Epithelial cell of proximal tubule (primary cell): ENCODE data around the gene PGBD1. TPM values are rescaled to one million over a fixed set of nuclear protein-coding genes. Genes with fewer than 3 reads are reported as not detected.
"Not testable (repeated sequence)": the region's sequence is repeated elsewhere in the genome, so short reads cannot be mapped to it uniquely, and the experiment has no call there.

Source experiments
- DNase-seq: peaks from one replicate; pipeline ENCODE4 v3.0.0-alpha.2; 2011; ENCODE audit warnings: low read depth
- H3K4me3 ChIP-seq: 2 replicates; pipeline ENCODE4 v1.5.1; 2011; ENCODE audit warnings: low read depth, mild to moderate bottlenecking, low read length
- CTCF ChIP-seq: conservative IDR thresholded peaks from 2 replicates; pipeline ENCODE4 v1.5.1; 2012; ENCODE audit warnings: low read depth, mild to moderate bottlenecking, low read length
- total RNA-seq: library from RNA; depleted of rRNA; stranded (reverse); fragments of >200 nt; gene quantifications from 2 replicates; pipeline ENCODE4 v1.2.3, GENCODE V29; 2015

PGBD1 gene
- total RNA-seq, 1 donor from 2014 or later: 5.2 TPM

DNA sequence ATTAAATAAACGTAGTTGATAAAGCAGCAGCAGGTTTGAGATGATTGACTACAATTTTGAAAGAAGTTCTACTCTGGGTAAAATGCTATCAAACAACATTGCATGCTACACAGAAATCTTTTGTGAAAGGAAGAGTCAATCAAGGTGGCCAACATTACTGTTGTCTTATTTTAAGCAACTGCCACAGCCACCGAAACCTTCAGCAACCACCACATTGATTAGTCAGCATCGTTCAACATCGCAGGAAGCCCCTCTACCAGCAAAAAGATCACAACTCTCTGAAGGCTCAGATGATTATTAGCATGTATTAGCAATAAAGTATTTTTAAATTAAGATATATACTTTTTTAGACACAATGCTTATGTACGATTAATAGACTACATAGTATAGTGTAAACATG is 14.0 kb downstream of the PGBD1 start:
- no peak for TF ChIP-seq CTCF

DNA sequence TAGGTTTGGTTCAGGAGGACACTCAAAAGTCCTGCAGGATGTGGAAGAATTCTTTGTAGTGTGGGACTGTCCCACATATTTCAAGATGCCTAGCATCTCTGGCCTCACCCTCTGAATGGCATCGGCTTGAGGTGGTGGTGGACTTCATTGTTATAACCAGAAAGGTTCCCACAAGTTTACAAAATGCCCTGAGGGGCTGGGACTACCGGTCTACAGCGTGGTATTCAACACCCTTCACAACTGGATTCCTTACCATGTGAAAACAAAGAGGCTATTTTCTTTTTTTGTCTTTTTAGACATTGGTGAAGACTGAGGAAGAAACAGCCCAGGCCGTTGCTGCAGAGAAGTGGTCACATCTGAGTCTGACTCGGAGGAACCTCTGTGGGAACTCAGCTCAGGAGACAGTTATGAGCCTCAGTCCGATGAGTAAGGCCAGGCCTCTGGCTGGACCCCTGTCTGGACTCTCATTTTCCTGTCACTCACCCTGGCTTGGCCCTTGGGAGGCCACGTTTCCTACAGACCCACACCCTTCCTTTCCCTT is 15.2 kb downstream of the PGBD1 start:
- no peak overlapping the region for H3K4me3 ChIP-seq
- TF ChIP-seq CTCF: no peak
- no peak for DNase-seq

More for the DNA sequence above, 14.0 kb downstream of the PGBD1 start:
- H3K4me3 ChIP-seq: no peak overlapping the region
- no peak for DNase-seq

GRCh38 chr6:28303570-28303969 is 22.2 kb downstream of the PGBD1 start:
- no peak for TF ChIP-seq CTCF
- H3K4me3 ChIP-seq: no peak overlapping the region

DNA sequence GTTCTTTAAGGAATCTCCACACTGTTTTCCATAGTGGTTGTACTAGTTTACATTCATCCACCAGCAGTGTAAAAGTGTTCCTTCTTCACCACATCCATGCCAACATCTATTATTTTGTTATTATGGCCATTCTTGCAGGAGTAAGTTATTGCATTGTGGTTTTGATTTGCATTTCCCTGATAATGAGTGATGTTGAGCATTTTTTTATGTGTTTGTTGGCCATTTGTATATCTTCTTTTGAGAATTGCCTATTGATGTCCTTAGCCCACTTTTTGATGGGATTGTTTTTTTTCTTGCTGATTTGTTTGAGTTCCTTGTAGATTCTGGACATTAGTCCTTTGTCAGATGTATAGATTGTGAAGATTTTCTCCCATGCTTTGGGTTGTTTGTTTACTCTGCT is 25.0 kb downstream of the PGBD1 start:
- not testable (repeated sequence) for H3K4me3 ChIP-seq, DNase-seq

More at GRCh38 chr6:28303570-28303969, 22.2 kb downstream of the PGBD1 start:
- DNase-seq: no peak

GRCh38 chr6:28311139-28311823 is 29.9 kb downstream of the PGBD1 start:
- no peak for DNase-seq
- no peak for TF ChIP-seq CTCF
- H3K4me3 ChIP-seq: no peak overlapping the region

- no peak for DNase-seq
- TF ChIP-seq CTCF: no peak
- no peak overlapping the region for H3K4me3 ChIP-seq
These were observed 31.6 kb downstream of the PGBD1 start for GRCh38 chr6:28312939-28313338.

GRCh38 chr6:28315628-28316027 is 34.3 kb downstream of the PGBD1 start:
- TF ChIP-seq CTCF: no peak
- H3K4me3 ChIP-seq: no peak overlapping the region
- DNase-seq: no peak

DNA sequence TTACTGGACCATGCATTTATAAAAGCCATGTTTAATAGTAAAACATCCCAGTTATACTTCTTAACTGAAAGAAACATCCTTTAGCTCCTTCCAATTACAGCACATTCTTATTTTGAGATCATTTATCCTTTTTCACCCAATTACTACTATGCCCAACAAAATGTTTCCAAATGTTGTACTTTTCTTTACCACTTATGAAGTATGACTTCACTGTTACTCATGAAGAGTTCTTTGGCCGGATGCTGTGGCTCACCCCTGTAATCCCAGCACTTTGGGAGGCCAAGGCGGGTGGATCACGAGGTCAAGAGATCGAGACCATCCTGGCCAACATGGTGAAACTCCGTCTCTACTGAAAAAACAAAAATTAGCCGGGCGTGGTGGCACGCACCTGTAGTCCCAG is 36.5 kb downstream of the PGBD1 start:
- not testable (repeated sequence) for H3K4me3 ChIP-seq, DNase-seq
